K562 (cell line): ENCODE data around the gene SPATA2. TPM values are rescaled to one million over a fixed set of nuclear protein-coding genes. Genes with fewer than 3 reads are reported as not detected.

Experiments used
- ADNP ChIP-seq: fragments of 200-800 bp; sonication (Bioruptor generic); IDR thresholded peaks from 2 replicates; pipeline ENCODE4 v1.6.1; 2016; ENCODE audit warnings: missing genetic modification characterization, missing compliant biosample characterization
- KAT8 ChIP-seq: fragments of 450-650 bp; IDR thresholded peaks from 2 replicates; pipeline ENCODE4 v1.6.1; 2016; ENCODE audit warnings: low read depth, mild to moderate bottlenecking
- PPARD ChIP-seq: fragments of 250-450 bp; sonication (Bioruptor Pico); IDR thresholded peaks from 2 replicates; pipeline ENCODE4 v1.8.0; 2022; ENCODE audit warnings: inconsistent platforms, mild to moderate bottlenecking, moderate library complexity
- RCOR1 ChIP-seq, 2 experiments: IDR thresholded peaks; 2 replicates each; pipeline ENCODE4 v1.6.1; 2012; ENCODE audit warnings: low read depth in 2 of 2, low read length in 2 of 2, borderline replicate concordance in 1 of 2, improper control_type of control experiment in 1 of 2
- SMARCA5 ChIP-seq: fragments of 450-650 bp; IDR thresholded peaks from 2 replicates; pipeline ENCODE4 v1.6.1; 2016
- STAT5A ChIP-seq: IDR thresholded peaks from 2 replicates; pipeline ENCODE4 v1.6.1; 2012; ENCODE audit warnings: low read length, inconsistent platforms, borderline replicate concordance
- ZSCAN29 ChIP-seq: fragments of 450-650 bp; IDR thresholded peaks from 2 replicates; pipeline ENCODE4 v1.6.1; 2017
- polyA plus RNA-seq, 8 experiments: library from polyadenylated mRNA; depleted of rRNA in 4 of 8; stranded (reverse) in 5 of 8; unstranded in 3 of 8; fragments of >200 nt; fragmentation: Nextera tagmentation in 2 of 8; fragmentation: Illumina TruSeq in 1 of 8; extraction: Ambion mirVana in 2 of 8; extraction: Trizol in 1 of 8; gene quantifications; 2 replicates each; pipeline versions ENCODE4 v1.2.1 to v1.2.3, GENCODE V29; 2011 to 2014; ENCODE audit warnings: inconsistent platforms in 1 of 8, missing spikeins in 1 of 8
- total RNA-seq, 7 experiments: library from RNA; depleted of rRNA in 6 of 7; stranded (reverse); fragments of >200 nt in 6 of 7; fragmentation: Illumina TruSeq in 2 of 7; extraction: Trizol in 2 of 7; gene quantifications; 2 replicates each; pipeline versions ENCODE4 v1.2.1 to v1.2.3, GENCODE V29; 2011 to 2021; ENCODE audit warnings: low replicate concordance in 1 of 7
- TF ChIP-seq, protein P1 (sequence below), 3 experiments: IDR thresholded peaks in 2 of 3; conservative IDR thresholded peaks in 1 of 3; 2 replicates each; pipeline ENCODE4 v1.5.1; 2011 to 2012; ENCODE audit warnings: low read length in 3 of 3, mild to moderate bottlenecking in 3 of 3, control low read depth in 2 of 3, improper control_type of control experiment in 1 of 3, inconsistent platforms in 1 of 3, low read depth in 1 of 3, mixed read lengths in 1 of 3, moderate library complexity in 1 of 3; ENCODE audit not compliant: insufficient read depth in 2 of 3
- TF ChIP-seq, protein P2 (sequence below), 2 experiments: fragments of 450-650 bp; IDR thresholded peaks; 2 replicates each; pipeline ENCODE4 v1.6.1; 2016
- TF ChIP-seq, protein P3 (sequence below): fragments of 250-450 bp; sonication (Bioruptor Pico); IDR thresholded peaks from 2 replicates; pipeline ENCODE4 v1.4.0; 2020
- TF ChIP-seq, protein P4 (sequence below): IDR thresholded peaks from 3 replicates; pipeline ENCODE4 v1.6.1; 2011; ENCODE audit warnings: borderline replicate concordance, mild to moderate bottlenecking, moderate library complexity; ENCODE audit not compliant: insufficient read length; ENCODE audit errors: extremely low read depth

SPATA2 gene
- total and polyA plus RNA-seq, 9 of the 15 experiments (the other 6 are each of a cell fraction or from before 2014, with no cell fraction given): 0.46 to 8.2 (median 2.7) TPM

DNA sequence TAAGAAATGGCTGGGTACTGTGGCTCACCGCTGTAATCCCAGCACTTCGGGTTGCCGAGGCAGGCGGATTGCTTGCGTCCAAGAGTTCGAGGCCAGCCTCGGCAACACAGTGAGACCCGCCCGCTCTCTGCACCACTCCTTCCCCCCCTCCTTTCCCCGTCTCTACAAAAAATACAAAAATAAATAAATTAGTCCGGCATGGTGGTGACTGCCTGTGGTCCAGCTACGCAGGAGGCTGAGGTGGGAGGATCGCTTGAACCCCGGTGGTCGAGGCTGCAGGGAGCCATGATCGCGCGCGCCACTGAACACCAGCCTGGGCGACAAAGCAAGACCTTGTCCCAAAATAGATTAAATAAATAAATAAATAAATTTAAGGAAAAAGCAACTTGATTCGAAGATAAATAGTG lies 20.4 kb upstream of the SPATA2 start (continued):
- TF ChIP-seq SMARCA5 (0 out of 2 replicates have a peak, but pooled peaks have one; percentile 12), RCOR1 (IDR thresholded peaks at IDR 0.05; ENCODE audit: borderline replicate concordance in 1 of 2, low read depth in 2 of 2, low read length in 2 of 2) (0 out of 4 replicates have a peak, but pooled peaks of 1 of the 2 experiments have one; percentile 8), KAT8 (no peak), PPARD (CRISPR knock-in tag) (no peak), ZSCAN29 (no peak), ADNP (tag) (peak; percentile 92), STAT5A (no peak)
- TF ChIP-seq, protein P1, sequence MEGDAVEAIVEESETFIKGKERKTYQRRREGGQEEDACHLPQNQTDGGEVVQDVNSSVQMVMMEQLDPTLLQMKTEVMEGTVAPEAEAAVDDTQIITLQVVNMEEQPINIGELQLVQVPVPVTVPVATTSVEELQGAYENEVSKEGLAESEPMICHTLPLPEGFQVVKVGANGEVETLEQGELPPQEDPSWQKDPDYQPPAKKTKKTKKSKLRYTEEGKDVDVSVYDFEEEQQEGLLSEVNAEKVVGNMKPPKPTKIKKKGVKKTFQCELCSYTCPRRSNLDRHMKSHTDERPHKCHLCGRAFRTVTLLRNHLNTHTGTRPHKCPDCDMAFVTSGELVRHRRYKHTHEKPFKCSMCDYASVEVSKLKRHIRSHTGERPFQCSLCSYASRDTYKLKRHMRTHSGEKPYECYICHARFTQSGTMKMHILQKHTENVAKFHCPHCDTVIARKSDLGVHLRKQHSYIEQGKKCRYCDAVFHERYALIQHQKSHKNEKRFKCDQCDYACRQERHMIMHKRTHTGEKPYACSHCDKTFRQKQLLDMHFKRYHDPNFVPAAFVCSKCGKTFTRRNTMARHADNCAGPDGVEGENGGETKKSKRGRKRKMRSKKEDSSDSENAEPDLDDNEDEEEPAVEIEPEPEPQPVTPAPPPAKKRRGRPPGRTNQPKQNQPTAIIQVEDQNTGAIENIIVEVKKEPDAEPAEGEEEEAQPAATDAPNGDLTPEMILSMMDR (IDR thresholded peaks at IDR 0.05 in 2 of 3, conservative IDR thresholded peaks at IDR 0.05 in 1 of 3; ENCODE audit: insufficient read depth in 2 of 3, low read depth in 1 of 3, low read length in 3 of 3): no peak
- TF ChIP-seq, protein P2, sequence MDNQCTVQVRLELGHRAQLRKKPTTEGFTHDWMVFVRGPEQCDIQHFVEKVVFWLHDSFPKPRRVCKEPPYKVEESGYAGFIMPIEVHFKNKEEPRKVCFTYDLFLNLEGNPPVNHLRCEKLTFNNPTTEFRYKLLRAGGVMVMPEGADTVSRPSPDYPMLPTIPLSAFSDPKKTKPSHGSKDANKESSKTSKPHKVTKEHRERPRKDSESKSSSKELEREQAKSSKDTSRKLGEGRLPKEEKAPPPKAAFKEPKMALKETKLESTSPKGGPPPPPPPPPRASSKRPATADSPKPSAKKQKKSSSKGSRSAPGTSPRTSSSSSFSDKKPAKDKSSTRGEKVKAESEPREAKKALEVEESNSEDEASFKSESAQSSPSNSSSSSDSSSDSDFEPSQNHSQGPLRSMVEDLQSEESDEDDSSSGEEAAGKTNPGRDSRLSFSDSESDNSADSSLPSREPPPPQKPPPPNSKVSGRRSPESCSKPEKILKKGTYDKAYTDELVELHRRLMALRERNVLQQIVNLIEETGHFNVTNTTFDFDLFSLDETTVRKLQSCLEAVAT (IDR thresholded peaks at IDR 0.05): peak; percentile 37 to 88; a peak in 1 of 4 replicates
- TF ChIP-seq, protein P3, sequence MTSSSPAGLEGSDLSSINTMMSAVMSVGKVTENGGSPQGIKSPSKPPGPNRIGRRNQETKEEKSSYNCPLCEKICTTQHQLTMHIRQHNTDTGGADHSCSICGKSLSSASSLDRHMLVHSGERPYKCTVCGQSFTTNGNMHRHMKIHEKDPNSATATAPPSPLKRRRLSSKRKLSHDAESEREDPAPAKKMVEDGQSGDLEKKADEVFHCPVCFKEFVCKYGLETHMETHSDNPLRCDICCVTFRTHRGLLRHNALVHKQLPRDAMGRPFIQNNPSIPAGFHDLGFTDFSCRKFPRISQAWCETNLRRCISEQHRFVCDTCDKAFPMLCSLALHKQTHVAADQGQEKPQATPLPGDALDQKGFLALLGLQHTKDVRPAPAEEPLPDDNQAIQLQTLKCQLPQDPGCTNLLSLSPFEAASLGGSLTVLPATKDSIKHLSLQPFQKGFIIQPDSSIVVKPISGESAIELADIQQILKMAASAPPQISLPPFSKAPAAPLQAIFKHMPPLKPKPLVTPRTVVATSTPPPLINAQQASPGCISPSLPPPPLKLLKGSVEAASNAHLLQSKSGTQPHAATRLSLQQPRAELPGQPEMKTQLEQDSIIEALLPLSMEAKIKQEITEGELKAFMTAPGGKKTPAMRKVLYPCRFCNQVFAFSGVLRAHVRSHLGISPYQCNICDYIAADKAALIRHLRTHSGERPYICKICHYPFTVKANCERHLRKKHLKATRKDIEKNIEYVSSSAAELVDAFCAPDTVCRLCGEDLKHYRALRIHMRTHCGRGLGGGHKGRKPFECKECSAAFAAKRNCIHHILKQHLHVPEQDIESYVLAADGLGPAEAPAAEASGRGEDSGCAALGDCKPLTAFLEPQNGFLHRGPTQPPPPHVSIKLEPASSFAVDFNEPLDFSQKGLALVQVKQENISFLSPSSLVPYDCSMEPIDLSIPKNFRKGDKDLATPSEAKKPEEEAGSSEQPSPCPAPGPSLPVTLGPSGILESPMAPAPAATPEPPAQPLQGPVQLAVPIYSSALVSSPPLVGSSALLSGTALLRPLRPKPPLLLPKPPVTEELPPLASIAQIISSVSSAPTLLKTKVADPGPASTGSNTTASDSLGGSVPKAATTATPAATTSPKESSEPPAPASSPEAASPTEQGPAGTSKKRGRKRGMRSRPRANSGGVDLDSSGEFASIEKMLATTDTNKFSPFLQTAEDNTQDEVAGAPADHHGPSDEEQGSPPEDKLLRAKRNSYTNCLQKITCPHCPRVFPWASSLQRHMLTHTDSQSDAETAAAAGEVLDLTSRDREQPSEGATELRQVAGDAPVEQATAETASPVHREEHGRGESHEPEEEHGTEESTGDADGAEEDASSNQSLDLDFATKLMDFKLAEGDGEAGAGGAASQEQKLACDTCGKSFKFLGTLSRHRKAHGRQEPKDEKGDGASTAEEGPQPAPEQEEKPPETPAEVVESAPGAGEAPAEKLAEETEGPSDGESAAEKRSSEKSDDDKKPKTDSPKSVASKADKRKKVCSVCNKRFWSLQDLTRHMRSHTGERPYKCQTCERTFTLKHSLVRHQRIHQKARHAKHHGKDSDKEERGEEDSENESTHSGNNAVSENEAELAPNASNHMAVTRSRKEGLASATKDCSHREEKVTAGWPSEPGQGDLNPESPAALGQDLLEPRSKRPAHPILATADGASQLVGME (CRISPR knock-in tag): no peak
- TF ChIP-seq, protein P4, sequence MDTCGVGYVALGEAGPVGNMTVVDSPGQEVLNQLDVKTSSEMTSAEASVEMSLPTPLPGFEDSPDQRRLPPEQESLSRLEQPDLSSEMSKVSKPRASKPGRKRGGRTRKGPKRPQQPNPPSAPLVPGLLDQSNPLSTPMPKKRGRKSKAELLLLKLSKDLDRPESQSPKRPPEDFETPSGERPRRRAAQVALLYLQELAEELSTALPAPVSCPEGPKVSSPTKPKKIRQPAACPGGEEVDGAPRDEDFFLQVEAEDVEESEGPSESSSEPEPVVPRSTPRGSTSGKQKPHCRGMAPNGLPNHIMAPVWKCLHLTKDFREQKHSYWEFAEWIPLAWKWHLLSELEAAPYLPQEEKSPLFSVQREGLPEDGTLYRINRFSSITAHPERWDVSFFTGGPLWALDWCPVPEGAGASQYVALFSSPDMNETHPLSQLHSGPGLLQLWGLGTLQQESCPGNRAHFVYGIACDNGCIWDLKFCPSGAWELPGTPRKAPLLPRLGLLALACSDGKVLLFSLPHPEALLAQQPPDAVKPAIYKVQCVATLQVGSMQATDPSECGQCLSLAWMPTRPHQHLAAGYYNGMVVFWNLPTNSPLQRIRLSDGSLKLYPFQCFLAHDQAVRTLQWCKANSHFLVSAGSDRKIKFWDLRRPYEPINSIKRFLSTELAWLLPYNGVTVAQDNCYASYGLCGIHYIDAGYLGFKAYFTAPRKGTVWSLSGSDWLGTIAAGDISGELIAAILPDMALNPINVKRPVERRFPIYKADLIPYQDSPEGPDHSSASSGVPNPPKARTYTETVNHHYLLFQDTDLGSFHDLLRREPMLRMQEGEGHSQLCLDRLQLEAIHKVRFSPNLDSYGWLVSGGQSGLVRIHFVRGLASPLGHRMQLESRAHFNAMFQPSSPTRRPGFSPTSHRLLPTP: peak; percentile 56
- TF ChIP-seq, all 486 proteins: peak for 22
